ENCODE results near the gene POLN. TPM values are rescaled to one million over a fixed set of nuclear protein-coding genes. Genes with fewer than 3 reads are reported as not detected.

Gene POLN
- polyA plus RNA-seq, 1 donor (not counting 4 experiments of a cell fraction or from before 2014, with no cell fraction given), result 1.3 TPM

- Histone ChIP-seq H3K36me3 (ENCODE audit: control insufficient read depth in 2 of 2, extremely low read depth in 1 of 2, insufficient read depth in 2 of 2, low read length in 2 of 2) (peaks cover 4 to 16% of the 10 kb centered on the region in 2 experiments), H2AFZ (ENCODE audit: control insufficient read depth, low read length) (no peak overlapping the region), H3K4me1 (ENCODE audit: control insufficient read depth, extremely low read depth, insufficient read depth, low read length) (peaks cover 10% of the 10 kb centered on the region), H3K79me2 (ENCODE audit: control insufficient read depth, insufficient read depth, low read length) (peaks cover 10% of the 10 kb centered on the region), H3K27ac (ENCODE audit: control insufficient read depth, insufficient read depth, low read length) (no peak overlapping the region), H3K4me2 (ENCODE audit: control insufficient read depth, extremely low read depth, insufficient read depth, low read depth, low read length) (no peak overlapping the region), H3K9ac (ENCODE audit: control insufficient read depth, extremely low read depth, insufficient read depth, low read length) (no peak overlapping the region), H3K27me3 (ENCODE audit: control insufficient read depth, extremely low read depth, insufficient read depth, low read length) (no peaks in the 10 kb centered on the region), H3K9me3 (ENCODE audit: control insufficient read depth, low read depth, low read length) (no peaks in the 10 kb centered on the region), H3K9me1 (ENCODE audit: control insufficient read depth, extremely low read depth, insufficient read depth, low read length) (no peaks in the 10 kb centered on the region), H3K4me3 (ENCODE audit: control insufficient read depth in 2 of 3, extremely low read depth in 1 of 3, insufficient read depth in 2 of 3, low read depth in 1 of 3, low read length in 3 of 3) (no peak overlapping the region), H4K20me1 (ENCODE audit: control insufficient read depth, extremely low read depth, insufficient read depth, low read length) (peaks cover 8% of the 10 kb centered on the region)
- FAIRE-seq (no peak), DNase-seq (ENCODE audit: low read depth, low spot score) (no peak)
- dilution Hi-C loops (cut with MboI; ENCODE audit: extremely low pct_ligation_motif_present, low sequenced_read_pairs), result no loop called here
- TF ChIP-seq CTCF (optimal IDR thresholded peaks at IDR 0.05 in 1 of 3, IDR thresholded peaks at IDR 0.05 in 1 of 3, conservative IDR thresholded peaks at IDR 0.05 in 1 of 3; ENCODE audit: extremely low read depth in 1 of 3, insufficient read depth in 2 of 3, low read length in 3 of 3) (no peak), EZH2 (IDR thresholded peaks at IDR 0.05; ENCODE audit: low read length) (no peak)
Observed at GRCh38 chr4:2258091-2259035, 16.4 kb upstream of the POLN start.

GRCh38 chr4:2257361-2258081 lies 15.6 kb upstream of the POLN start:
- peaks cover 4 to 22% of the 10 kb centered on the region in 2 experiments for H3K36me3 ChIP-seq (ENCODE audit: control insufficient read depth in 2 of 2, extremely low read depth in 1 of 2, insufficient read depth in 2 of 2, low read length in 2 of 2)
- TF ChIP-seq EZH2 (IDR thresholded peaks at IDR 0.05; ENCODE audit: low read length), result no peak
- no peak for TF ChIP-seq CTCF (optimal IDR thresholded peaks at IDR 0.05 in 1 of 3, IDR thresholded peaks at IDR 0.05 in 1 of 3, conservative IDR thresholded peaks at IDR 0.05 in 1 of 3; ENCODE audit: extremely low read depth in 1 of 3, insufficient read depth in 2 of 3, low read length in 3 of 3)
- H4K20me1 ChIP-seq (ENCODE audit: control insufficient read depth, extremely low read depth, insufficient read depth, low read length), result peaks cover 8% of the 10 kb centered on the region
- no peak overlapping the region for H3K9ac ChIP-seq (ENCODE audit: control insufficient read depth, extremely low read depth, insufficient read depth, low read length)
- no peak overlapping the region for H3K4me3 ChIP-seq (ENCODE audit: control insufficient read depth in 2 of 3, extremely low read depth in 1 of 3, insufficient read depth in 2 of 3, low read depth in 1 of 3, low read length in 3 of 3)
- peaks cover 10% of the 10 kb centered on the region for H3K79me2 ChIP-seq (ENCODE audit: control insufficient read depth, insufficient read depth, low read length)
- no peak overlapping the region for H3K4me2 ChIP-seq (ENCODE audit: control insufficient read depth, extremely low read depth, insufficient read depth, low read depth, low read length)
- H3K27me3 ChIP-seq (ENCODE audit: control insufficient read depth, extremely low read depth, insufficient read depth, low read length), result no peaks in the 10 kb centered on the region
- no peak for DNase-seq (ENCODE audit: low read depth, low spot score)
- H3K27ac ChIP-seq (ENCODE audit: control insufficient read depth, insufficient read depth, low read length), result no peak overlapping the region
- H2AFZ ChIP-seq (ENCODE audit: control insufficient read depth, low read length), result no peak overlapping the region
- FAIRE-seq, result no peak
- H3K9me1 ChIP-seq (ENCODE audit: control insufficient read depth, extremely low read depth, insufficient read depth, low read length), result no peaks in the 10 kb centered on the region
- dilution Hi-C loops (cut with MboI; ENCODE audit: extremely low pct_ligation_motif_present, low sequenced_read_pairs), result no loop called here
- no peaks in the 10 kb centered on the region for H3K9me3 ChIP-seq (ENCODE audit: control insufficient read depth, low read depth, low read length)
- peaks cover 8% of the 10 kb centered on the region for H3K4me1 ChIP-seq (ENCODE audit: control insufficient read depth, extremely low read depth, insufficient read depth, low read length)

Data from keratinocyte (primary cell).